ENCODE results near the gene CLIC2.
"Not testable (repeated sequence)": the region's sequence is repeated elsewhere in the genome, so short reads cannot be mapped to it uniquely, and the experiment has no call there.

CLIC2 gene

DNA sequence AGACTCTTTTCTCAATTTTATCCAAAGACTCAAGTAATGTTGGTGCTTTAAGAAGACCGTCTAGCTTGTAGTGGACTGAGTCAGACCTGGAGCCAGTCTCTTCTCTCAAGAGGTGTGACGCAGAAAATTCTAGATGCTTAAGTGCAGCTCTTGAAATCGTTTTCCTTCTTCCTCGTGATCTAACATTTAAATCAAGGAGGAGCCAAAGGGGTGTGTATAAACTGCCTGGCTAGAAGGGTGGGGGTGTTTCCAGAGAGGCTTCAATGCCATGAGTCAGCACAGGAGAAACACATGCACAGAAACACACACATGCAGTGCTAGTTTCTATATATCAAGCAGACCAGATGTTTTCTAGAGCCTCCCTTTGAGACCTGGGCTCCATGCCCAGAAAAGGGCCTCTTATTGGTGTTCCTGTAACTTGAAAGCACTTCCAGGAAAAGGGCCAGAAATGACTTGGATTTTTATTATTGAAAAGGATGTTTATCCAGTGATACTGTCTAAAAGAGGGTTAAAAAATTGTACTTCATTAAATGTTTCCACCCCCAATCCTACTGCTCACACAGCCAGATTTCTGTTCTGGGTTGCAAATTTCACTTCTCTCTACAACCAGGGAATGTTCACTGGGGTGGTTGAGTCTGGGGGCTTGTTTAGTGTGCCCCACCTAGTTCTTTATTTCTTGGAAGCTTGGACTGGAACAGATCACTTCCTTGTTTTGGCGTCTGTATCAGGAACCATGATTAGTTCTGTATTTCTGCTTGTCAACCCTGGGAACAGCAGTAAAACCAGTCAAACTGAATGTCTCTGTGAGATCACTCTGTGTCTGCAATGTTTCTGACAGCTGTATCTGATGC is at the start of gene CLIC2:
CLIC2 (minus strand) TSS at position 129 of the 851 bp plus-strand sequence. CDS start 187 bp downstream, outside the sequence.
- peak; percentile 22 for DNase-seq

- not testable (repeated sequence) for DNase-seq
These were observed 48.1 kb upstream of the CLIC2 start for GRCh38 chrX:155382529-155382967.

- not testable (repeated sequence) for DNase-seq
These were observed 47.6 kb upstream of the CLIC2 start, which contains the start of gene F8A2 for GRCh38 chrX:155381843-155382528. Gene F8A2 (plus strand): TSS chrX:155382095. CDS start chrX:155382115, 20 bp downstream.

GRCh38 chrX:155379802-155380201 is 45.4 kb upstream of the CLIC2 start:
- not testable (repeated sequence) for DNase-seq

DNA sequence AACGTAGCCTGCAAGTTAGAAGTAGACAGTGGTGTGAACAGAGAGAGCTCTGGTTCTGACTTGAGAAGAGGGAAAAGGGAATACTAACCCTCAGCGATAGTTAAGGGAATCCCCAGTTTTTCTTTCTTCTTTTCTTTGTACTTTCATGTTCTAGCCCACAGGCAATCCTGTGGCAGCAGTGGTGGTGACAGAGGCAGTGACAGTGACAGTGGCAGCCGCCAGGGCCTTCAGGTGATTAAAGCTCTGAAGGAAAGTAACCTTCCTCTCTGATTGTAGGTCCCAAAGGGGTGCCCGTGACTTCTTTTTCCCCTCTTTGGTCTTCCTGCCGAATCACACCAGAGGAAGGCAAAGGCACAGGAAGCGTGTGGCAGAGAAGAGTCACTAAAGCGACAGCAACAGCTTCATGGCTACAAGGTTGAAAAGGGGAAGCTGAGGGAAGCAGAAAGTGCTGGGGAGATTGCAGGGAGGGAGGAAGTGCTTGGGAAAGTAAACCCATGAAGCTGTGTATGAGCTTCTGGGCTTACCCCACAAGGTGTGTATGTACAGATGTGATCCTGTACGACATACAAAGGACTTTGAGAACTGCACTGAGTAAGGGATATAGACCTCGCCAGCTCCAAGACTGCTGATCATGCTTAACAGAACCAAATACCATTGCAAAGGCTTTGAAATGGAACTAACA is 39.5 kb upstream of the CLIC2 start:
- not testable (repeated sequence) for DNase-seq

GRCh38 chrX:155363712-155364111 is 29.3 kb upstream of the CLIC2 start:
- not testable (repeated sequence) for DNase-seq

DNA sequence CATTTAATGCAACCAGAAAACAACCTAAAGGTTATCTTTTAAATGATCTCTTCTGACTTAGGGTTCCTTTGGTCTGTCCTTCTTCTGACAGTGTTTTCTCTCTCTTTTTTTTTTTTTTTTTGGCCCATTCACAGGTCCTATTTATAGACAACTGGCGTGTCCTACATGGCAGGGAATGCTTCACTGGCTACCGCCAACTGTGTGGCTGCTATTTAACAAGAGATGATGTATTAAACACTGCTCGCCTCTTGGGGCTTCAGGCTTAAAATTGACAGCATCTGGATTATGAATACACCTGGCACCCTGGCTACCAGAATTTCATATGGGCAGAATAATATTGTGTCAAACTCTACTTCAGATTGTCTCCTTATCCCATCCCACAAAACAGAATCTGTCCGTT is 15.0 kb upstream of the CLIC2 start:
- DNase-seq = not testable (repeated sequence)

DNA sequence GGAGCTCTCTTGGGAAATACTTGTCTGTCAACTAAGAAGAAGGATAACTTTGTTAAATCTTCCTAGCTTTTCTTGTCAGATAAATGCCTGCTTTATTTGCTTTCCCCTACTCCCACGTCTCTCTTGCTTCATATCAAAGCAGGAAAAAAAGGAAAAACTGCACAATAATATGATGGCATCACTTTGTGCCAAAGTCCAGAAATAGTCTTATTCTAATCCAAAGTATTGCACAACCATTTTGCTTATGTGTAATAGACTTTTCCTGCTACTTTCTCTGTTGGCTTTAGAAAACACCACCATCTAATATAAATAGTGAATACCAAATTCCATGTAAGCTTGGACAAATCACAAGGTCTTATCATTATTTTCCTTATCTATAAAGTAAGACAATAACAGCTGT is 11.3 kb upstream of the CLIC2 start:
- DNase-seq = not testable (repeated sequence)

DNA sequence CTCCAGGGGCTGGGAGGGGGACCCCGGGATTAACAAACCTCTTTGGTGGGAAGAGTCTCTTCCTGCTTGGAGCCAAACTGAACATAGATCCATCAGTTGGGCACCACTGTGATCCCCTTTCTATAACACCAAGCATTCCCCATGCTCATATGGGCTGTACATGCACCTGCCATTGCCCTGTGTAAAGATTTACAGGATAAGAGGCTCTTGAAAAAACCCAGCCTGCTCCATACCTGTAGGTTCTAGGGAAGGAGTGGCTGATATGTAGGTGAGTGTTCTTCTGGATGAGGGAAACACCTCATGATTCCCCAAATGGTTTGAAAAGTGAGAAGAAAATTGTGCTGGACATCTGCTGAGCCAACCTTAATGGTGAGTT is 911 bp upstream of the CLIC2 start:
- not testable (repeated sequence) for DNase-seq

DNA sequence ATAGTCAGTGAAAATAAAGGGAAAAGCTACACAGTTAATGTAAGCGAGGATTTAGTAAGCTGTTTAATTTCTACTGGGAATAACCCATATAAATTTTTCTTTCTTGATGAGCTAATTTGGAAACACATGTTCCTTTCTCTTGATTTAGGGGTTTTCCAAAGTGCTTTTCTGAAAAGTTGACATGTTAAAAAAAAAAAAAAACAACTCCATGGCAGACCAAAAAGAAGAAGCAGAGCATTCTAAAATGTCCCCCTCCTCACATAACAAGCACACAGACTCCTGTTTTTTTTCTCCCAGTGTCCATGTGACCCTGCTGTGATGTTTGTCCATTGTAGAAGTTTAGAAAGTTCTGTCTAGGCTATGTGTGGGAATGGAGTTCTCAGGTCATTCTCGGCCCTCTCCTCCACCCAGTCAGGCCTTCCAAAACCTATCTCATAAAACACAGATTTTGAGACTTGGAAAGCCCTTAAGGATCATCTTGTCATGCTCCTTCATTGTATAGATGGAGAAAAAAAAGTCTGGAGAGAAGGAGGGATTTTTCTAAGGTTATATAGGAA is 792 bp downstream of the CLIC2 start:
- no peak for DNase-seq

DNA sequence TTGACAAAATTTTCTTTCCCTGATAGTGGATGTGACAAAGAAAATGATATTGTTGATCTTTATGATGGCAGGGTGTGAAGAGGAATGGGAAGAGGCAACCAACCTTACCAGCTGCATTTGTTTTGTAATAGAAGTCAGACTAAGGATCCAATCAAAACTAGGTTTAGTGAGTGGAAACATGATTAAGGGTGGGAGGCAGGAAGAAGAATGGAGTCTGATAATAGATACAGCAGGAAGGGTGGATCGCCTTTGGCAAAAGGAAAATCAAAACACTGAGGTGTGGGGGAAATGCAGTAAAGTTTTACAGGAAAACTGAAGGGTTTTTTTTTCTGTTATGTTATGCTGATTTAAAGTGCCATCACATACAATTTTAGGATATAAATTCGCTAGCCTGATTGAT is 3.4 kb downstream of the CLIC2 start:
- no peak for DNase-seq

GRCh38 chrX:155329293-155329692 is 5.1 kb downstream of the CLIC2 start:
- no peak for DNase-seq

GRCh38 chrX:155326610-155327009 is 7.8 kb downstream of the CLIC2 start:
- no peak for DNase-seq

- DNase-seq = no peak
These were observed 20.2 kb downstream of the CLIC2 start for GRCh38 chrX:155314260-155314659.

GRCh38 chrX:155313766-155314165 is 20.6 kb downstream of the CLIC2 start:
- no peak for DNase-seq

DNA sequence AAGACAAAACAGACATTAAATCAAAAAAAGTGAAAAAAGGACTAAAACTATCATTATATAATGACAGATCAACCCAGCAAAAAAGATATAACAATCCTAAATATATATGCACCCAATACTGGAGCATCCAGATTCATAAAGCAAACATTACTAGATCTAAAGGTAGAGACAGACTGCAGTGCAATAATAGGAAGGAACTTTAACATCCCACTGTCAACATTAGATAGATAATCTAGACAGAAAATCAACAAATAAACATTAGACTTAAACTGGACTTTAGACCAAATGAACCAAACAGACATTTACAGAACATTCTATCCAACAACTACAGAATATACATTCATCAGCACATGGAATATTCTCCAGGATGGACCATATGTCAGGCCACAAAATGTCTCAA is 40.6 kb downstream of the CLIC2 start:
- DNase-seq = no peak

GRCh38 chrX:155279873-155280272 is 54.5 kb downstream of the CLIC2 start:
- DNase-seq = no peak

GRCh38 chrX:155270969-155271368 is 63.4 kb downstream of the CLIC2 start:
- no peak for DNase-seq

DNA sequence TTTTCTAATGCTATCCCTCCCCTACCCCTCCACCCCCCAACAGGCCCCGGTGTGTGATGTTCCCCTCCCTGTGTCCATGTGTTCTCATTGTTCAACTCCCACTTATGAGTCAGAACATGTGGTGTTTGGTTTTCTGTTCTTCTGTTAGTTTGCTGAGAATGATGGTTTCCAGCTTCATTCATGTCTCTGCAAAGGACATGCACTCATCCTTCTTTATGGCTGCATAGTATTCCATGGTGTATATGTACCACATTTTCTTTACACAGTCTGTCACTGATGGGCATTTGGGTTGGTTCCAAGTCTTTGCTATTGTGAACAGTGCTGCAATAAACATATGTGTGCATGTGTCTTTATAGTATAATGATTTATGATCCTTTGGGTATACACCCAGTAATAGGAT is 66.4 kb downstream of the CLIC2 start:
- not testable (repeated sequence) for DNase-seq

DNA sequence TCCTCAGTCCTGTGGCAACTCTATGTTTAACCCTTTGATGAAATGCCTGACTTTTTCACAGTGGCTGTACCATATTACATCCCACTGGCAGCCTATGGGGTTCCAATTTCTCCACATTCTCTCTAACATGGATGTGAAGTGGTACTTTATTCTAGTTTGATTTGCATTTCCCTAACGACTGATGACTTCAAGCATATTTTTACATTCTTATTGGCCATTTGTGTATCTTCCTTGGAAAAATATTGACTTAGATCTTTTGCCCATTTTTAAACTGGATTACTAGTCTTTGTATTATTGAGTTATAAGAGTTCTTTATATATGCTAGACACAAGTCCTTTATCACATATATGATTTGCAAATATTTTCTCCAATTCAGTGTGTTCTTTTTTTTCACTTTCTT is 68.0 kb downstream of the CLIC2 start:
- DNase-seq = no peak

GRCh38 chrX:155263854-155264628 is 70.4 kb downstream of the CLIC2 start, which contains the start of gene RAB39B:
Gene RAB39B (minus strand): TSS chrX:155264491. CDS start chrX:155264288, 203 bp downstream.
- peak; percentile 80 for DNase-seq

Data from eye (tissue), 1 donor.